Measurements from ENCODE around the gene SOS1.
A peak's percentile ranks its signal among the peaks of the same experiment; 100 is the strongest.

DNA sequence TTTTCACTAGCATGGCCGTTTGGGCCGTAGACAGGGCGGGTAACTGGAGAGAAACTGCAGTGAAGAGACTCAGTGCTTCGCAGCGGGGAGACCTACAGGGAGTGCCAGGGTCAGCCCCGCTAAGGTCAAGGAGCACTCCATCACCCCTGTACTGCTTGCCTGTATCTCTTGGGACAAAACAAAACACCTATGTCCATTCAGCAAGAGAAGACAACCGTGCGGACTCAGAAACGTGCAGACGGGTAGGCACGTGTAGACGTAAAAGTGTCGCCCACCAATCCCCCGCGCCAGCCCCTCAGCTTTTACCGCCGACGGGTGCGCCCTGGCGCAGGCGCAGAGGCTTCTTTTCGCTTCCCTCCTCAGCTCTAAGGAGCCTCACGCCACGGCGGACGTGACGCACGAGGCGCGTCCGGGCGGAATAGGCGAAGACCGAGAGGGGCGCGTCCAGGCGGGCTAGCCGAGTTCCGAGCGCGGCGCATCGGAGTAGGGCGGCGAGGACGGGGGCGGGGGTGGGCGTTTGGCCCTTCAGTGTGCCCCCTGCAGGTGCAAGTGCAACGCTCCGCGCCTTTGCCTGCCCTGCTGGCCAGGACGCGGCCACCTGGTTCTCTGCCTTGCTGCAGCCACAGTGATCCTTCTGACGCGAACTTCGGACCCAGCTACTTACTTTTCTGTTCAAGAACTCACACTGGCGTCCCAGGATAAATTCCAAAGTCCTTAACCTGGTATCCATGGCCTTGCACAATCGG is 3.3 kb upstream of the SOS1 start:
- peak; percentile 57 for TF ChIP-seq POLR2AphosphoS5 (IDR thresholded peaks at IDR 0.05)
- peak in 3 of 4 experiments; percentile 38 to 78 (median 40) for TF ChIP-seq CTCF (IDR thresholded peaks at IDR 0.05)
- TF ChIP-seq EP300 (IDR thresholded peaks at IDR 0.05): no peak

Measured in gastroesophageal sphincter (tissue), 3 donors.